ENCODE results near the gene ZMIZ1.

ZMIZ1 gene

DNA sequence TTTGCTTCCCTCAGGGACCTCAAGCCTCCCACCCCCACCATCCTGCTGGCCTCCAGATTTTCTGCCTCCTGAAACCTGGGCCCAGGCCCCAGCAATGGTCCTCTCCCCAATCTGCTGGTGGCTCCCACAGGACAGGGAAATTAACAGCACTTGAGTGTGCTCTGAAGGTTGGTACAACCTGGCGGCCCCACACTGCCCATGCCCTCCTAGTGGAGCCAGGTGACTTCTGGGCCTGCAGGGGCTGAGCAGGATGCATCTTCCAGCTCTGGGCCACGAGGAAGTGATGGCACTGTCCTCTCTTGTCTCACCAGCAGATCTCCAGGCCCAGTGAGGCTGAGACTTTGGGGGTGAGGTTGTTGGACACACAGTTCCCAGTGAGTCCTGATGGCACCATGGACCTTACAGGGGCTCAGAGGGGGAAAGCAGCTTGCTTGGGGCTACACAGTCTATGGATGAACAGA is 3.6 kb upstream of the ZMIZ1 start:
- no peak overlapping the region for H3K4me3 ChIP-seq (replicated peaks; ENCODE audit: low read depth, low read length)
- no peak for DNase-seq (ENCODE audit: extremely low read depth, insufficient read length)
- no peaks in the 10 kb centered on the region for H3K36me3 ChIP-seq (ENCODE audit: control insufficient read depth, insufficient read depth, low read length)
- TF ChIP-seq, protein P1, sequence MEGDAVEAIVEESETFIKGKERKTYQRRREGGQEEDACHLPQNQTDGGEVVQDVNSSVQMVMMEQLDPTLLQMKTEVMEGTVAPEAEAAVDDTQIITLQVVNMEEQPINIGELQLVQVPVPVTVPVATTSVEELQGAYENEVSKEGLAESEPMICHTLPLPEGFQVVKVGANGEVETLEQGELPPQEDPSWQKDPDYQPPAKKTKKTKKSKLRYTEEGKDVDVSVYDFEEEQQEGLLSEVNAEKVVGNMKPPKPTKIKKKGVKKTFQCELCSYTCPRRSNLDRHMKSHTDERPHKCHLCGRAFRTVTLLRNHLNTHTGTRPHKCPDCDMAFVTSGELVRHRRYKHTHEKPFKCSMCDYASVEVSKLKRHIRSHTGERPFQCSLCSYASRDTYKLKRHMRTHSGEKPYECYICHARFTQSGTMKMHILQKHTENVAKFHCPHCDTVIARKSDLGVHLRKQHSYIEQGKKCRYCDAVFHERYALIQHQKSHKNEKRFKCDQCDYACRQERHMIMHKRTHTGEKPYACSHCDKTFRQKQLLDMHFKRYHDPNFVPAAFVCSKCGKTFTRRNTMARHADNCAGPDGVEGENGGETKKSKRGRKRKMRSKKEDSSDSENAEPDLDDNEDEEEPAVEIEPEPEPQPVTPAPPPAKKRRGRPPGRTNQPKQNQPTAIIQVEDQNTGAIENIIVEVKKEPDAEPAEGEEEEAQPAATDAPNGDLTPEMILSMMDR (IDR thresholded peaks at IDR 0.05; ENCODE audit: insufficient read depth, low read length, poor library complexity, severe bottlenecking): no peak
- H3K27me3 ChIP-seq (replicated peaks; ENCODE audit: control insufficient read depth, insufficient read depth, low read length): no peaks in the 10 kb centered on the region; the same call in 1 of the 2 replicates

DNA sequence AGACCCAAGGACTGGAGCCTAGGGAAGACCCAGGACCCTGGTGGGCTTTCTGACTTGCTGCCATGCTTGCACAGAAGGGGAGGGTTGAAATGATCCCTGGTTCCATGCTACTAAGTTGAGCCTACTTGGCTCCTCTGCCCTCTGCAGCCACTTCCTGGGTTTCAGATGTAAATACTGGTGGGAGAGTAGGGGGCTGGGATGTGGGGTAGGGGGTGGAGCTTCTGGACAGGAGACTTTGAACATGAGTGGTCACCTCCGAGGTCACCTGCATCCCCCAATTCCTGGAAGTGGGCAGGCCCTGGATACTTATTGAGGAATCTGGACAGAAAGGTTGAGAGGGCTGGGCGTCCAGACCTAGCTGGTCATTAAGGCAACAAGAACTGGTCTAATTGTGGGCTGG is 2.9 kb upstream of the ZMIZ1 start:
- no peaks in the 10 kb centered on the region; the same call in 1 of the 2 replicates for H3K27me3 ChIP-seq (replicated peaks; ENCODE audit: control insufficient read depth, insufficient read depth, low read length)
- H3K36me3 ChIP-seq (ENCODE audit: control insufficient read depth, insufficient read depth, low read length): no peaks in the 10 kb centered on the region
- TF ChIP-seq, protein P1 (IDR thresholded peaks at IDR 0.05; ENCODE audit: insufficient read depth, low read length, poor library complexity, severe bottlenecking): no peak
- no peak for DNase-seq (ENCODE audit: extremely low read depth, insufficient read length)
- H3K4me3 ChIP-seq (replicated peaks; ENCODE audit: low read depth, low read length): no peak overlapping the region

DNA sequence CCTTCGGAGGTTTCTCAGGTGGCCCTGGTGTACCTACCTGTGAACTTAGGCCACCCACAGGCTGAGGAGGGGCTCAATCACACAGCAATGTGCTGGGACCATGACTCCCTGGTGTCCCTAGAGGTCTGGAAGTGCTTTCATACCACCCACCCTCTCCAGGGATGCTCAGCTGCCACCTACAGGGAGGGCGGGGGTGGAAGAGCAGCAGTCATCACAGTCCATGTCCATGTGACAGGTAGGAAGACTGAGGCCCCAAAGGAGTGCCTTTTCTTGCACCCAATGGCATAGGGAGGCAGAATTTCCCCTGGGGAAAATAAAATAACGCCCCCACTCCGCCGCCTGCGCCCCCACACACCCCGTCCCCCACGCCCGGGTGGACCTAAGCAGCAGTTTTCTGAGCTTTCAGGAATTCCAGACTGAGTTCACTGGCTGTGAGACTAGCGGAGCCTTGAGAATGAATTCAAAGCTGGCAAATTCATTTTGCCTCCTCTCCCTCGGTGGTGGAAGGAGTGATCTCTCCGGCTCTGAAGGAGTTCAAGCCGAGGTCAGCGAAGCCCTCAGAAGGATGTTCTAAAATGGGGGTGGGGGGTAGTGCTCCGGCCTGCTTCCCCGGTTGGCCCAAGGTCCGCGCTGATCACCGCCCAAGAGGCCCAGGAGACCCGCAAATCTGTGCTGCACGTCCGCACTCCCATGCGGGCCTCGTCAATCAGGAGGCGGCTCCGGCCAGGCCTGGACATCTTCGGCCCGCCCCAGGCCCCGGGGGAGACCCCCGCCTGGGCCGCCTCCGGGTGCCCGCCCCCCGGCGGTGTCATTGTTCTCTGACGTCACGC is 2.1 kb upstream of the ZMIZ1 start:
- TF ChIP-seq, protein P1 (IDR thresholded peaks at IDR 0.05; ENCODE audit: insufficient read depth, low read length, poor library complexity, severe bottlenecking): peak; percentile 16
- Histone ChIP-seq H3K4me3 (replicated peaks; ENCODE audit: low read depth, low read length) (peak overlapping the region; percentile 63), H3K36me3 (ENCODE audit: control insufficient read depth, insufficient read depth, low read length) (no peaks in the 10 kb centered on the region), H3K27me3 (replicated peaks; ENCODE audit: control insufficient read depth, insufficient read depth, low read length) (no peaks in the 10 kb centered on the region; the same call in 1 of the 2 replicates)
- DNase-seq (ENCODE audit: extremely low read depth, insufficient read length): no peak

DNA sequence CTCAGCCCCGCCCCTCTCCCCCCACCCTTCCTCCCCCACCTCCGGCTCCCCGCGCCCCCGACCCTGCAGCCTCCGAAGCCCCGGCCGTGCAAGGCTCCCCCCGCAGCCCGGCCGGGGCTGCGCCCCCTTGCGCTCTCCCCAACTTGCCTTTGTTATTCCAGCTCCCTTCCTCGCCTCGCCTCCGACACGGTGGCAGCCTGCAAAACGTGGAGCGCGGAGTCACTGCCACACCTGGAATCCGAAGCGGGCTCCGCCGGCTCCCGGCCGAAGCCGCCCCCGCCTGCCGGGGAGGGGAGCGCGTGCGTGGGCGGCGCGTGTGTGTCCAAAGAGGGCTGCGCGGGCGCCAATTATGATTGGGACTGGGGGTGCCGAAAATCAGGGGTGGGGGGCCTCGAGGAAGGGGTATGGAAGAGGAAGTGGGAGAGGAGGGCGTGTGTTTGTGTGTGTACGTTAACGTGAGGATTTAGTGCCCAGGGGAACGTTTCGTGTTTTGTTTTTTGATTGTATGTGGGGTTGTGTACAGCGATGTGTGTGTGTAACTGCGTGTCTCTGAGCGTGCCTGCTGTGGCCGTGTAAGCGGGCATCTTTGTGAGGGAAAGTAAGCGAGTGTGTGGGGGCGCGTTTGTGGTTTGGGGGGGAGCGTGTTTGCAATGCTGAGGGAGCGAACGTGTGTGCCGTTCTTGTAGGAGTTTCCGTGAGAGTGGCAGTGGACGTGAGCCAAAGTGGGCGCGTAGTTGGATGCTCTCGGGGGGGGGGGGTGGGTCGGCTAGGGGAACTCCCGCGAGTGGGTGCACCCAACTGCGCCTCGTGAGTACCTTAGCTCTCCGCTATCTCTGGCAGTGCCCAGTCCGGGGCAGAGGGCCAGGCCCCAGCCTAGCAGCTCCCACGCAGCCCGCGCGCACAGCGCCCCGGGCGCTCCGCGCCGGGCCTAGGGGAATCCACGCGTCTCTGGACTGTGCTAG is 1.2 kb upstream of the ZMIZ1 start:
- no peaks in the 10 kb centered on the region; the same call in 1 of the 2 replicates for H3K27me3 ChIP-seq (replicated peaks; ENCODE audit: control insufficient read depth, insufficient read depth, low read length)
- TF ChIP-seq, protein P1 (IDR thresholded peaks at IDR 0.05; ENCODE audit: insufficient read depth, low read length, poor library complexity, severe bottlenecking): no peak
- peak overlapping the region; percentile 63 for H3K4me3 ChIP-seq (replicated peaks; ENCODE audit: low read depth, low read length)
- DNase-seq (ENCODE audit: extremely low read depth, insufficient read length): peak; percentile 90
- H3K36me3 ChIP-seq (ENCODE audit: control insufficient read depth, insufficient read depth, low read length): no peaks in the 10 kb centered on the region

DNA sequence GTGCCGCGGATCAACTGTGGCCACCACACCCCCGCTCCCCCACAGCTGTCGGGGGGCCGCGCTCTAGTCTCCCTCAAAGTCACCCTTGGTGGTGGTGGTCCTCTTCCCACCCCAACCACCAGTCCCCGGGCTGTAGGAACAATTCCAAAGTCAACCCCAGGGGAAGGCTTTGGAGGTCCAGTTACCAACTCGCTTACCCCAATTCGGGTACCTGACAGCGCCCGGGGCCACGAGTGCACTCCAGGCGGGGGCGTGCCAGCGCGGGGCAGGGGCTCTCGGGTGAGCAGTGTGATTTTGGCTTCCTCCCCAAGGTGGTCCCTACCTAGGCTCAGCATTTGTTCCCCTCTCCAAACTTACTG is 584 bp upstream of the ZMIZ1 start:
- no peaks in the 10 kb centered on the region for H3K36me3 ChIP-seq (ENCODE audit: control insufficient read depth, insufficient read depth, low read length)
- H3K4me3 ChIP-seq (replicated peaks; ENCODE audit: low read depth, low read length): peak overlapping the region; percentile 56
- no peak for DNase-seq (ENCODE audit: extremely low read depth, insufficient read length)
- TF ChIP-seq, protein P1 (IDR thresholded peaks at IDR 0.05; ENCODE audit: insufficient read depth, low read length, poor library complexity, severe bottlenecking): peak; percentile 36
- H3K27me3 ChIP-seq (replicated peaks; ENCODE audit: control insufficient read depth, insufficient read depth, low read length): no peaks in the 10 kb centered on the region; the same call in 1 of the 2 replicates
